Smooth muscle cell of the coronary artery (primary cell): ENCODE data around the gene CATSPER2. TPM values are rescaled to one million over a fixed set of nuclear protein-coding genes. Genes with fewer than 3 reads are reported as not detected.

ENCODE experiments used
- total RNA-seq: library from RNA; depleted of rRNA; stranded (reverse); fragments of >200 nt; gene quantifications from 2 replicates; pipeline ENCODE4 v1.2.3, GENCODE V29; 2014; ENCODE audit warnings: low replicate concordance

The CATSPER2 gene
- total RNA-seq, result 0.45 and 0.59 TPM in 2 replicates

DNA sequence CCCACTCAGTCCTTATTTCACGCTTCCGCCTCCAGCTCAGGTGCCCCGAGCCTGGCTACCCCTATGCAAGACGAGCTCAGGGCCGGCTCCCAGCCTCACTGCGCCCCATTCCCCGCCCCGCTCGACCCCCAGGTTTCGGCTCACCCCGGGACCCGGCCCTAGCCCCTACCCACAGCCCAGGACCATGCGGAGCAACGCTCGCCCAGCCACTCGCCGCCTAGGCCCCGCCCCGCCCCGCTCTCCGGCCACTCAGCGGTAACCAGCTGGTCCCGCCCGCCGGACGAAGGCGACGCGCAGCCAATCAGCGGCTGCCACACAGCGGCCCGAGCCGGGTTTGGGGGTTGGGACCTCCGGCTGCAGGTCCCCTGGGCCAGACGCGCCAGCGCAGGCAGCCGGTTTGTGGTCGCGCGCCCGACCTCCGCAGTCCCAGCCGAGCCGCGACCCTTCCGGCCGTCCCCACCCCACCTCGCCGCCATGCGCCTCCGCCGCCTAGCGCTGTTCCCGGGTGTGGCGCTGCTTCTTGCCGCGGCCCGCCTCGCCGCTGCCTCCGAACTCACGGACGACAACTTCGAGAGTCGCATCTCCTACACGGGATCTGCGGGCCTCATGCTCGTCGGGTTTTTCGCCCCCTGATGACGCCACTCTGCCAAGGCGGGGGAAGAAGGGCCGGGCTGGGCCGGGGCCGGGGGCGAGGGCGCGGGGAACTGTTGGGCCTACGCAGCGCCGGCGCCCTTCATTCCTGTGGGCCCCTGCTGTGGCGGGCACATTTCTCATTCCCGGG lies at the start of gene CATSPER2:
Gene CATSPER2, minus strand, starts transcription at position 196 of the 781 bp plus-strand sequence. CDS start 783 bp downstream, outside the sequence.

GRCh38 chr15:43693148-43694022 lies 44.7 kb upstream of the CATSPER2 start, which contains the start of gene CKMT1A:
Gene CKMT1A (plus strand): TSS chr15:43693859. CDS start chr15:43694051, 192 bp downstream.

GRCh38 chr15:43618700-43619099 lies 29.9 kb downstream of the CATSPER2 start, which contains the start of gene STRC:
Gene STRC (minus strand): TSS chr15:43618800. CDS start chr15:43618722, 78 bp downstream.

GRCh38 chr15:43593328-43594190 lies 55.1 kb downstream of the CATSPER2 start, which contains the start of gene CKMT1B:
Gene CKMT1B (plus strand): TSS chr15:43594027. CDS start chr15:43594219, 192 bp downstream.

GRCh38 chr15:43589778-43590466 lies 58.7 kb downstream of the CATSPER2 start, which contains the start of gene PPIP5K1:
Gene PPIP5K1 (minus strand): TSS chr15:43590208. CDS start chr15:43584504, 5,704 bp downstream.

Other genes starting within 250 kb of the CATSPER2 start
- gene TP53BP1, start 155.7 kb downstream of the CATSPER2 start, total RNA-seq, result 51.7 and 57.5 TPM in 2 replicates
- gene MAP1A, start 131.2 kb downstream of the CATSPER2 start, total RNA-seq, result 13.8 and 31.1 TPM in 2 replicates
- 13.8 and 18.0 TPM in 2 replicates for gene PPIP5K1, start 58.6 kb downstream of the CATSPER2 start, total RNA-seq
- not detected in 2 replicates for gene CKMT1B, start 54.8 kb downstream of the CATSPER2 start, total RNA-seq
- gene STRC, start 30.0 kb downstream of the CATSPER2 start, total RNA-seq, result under 0.01 TPM in 2 replicates
- not detected in 2 replicates for gene CKMT1A, start 45.0 kb upstream of the CATSPER2 start, total RNA-seq
- 97.6 and 143 TPM in 2 replicates for gene PDIA3, start 97.6 kb upstream of the CATSPER2 start, total RNA-seq
- 3.5 and 13.6 TPM in 2 replicates for gene ELL3, start 128.1 kb upstream of the CATSPER2 start, total RNA-seq
- 353 and 435 TPM in 2 replicates for gene SERF2, start 143.5 kb upstream of the CATSPER2 start, total RNA-seq
- not detected in 2 replicates for gene SERINC4, start 151.4 kb upstream of the CATSPER2 start, total RNA-seq
- 6.8 and 8.8 TPM in 2 replicates for gene HYPK, start 151.8 kb upstream of the CATSPER2 start, total RNA-seq
- 24.2 and 41.1 TPM in 2 replicates for gene MFAP1, start 175.8 kb upstream of the CATSPER2 start, total RNA-seq
- 1.9 and 4.9 TPM in 2 replicates for gene WDR76, start 178.2 kb upstream of the CATSPER2 start, total RNA-seq